ENCODE data around the gene DRD4.

Gene DRD4

GRCh38 chr11:620935-621814, 15.9 kb upstream of the DRD4 start:
- H3K14ac ChIP-seq (ENCODE audit: low read length in 2 of 2) = no peak overlapping the region

GRCh38 chr11:621838-622237, 15.2 kb upstream of the DRD4 start:
- H3K4me2 ChIP-seq (ENCODE audit: low read length, poor library complexity, severe bottlenecking) = no peak overlapping the region
- no peak overlapping the region for H2AFZ ChIP-seq (ENCODE audit: low read depth, low read length)
- no peak overlapping the region for H4K8ac ChIP-seq (ENCODE audit: low read length)
- no peak overlapping the region for H2BK5ac ChIP-seq (ENCODE audit: low read depth, low read length, poor library complexity, severe bottlenecking)
- no peak overlapping the region for H2AK5ac ChIP-seq (ENCODE audit: low read length, severe bottlenecking)
- no peak overlapping the region for H3K27ac ChIP-seq (ENCODE audit: low read length, poor library complexity, severe bottlenecking)
- H3K9ac ChIP-seq (ENCODE audit: low read length) = no peak overlapping the region
- no peak overlapping the region for H2BK15ac ChIP-seq (ENCODE audit: low read depth, poor library complexity, severe bottlenecking)
- no peak overlapping the region for H3K4ac ChIP-seq (ENCODE audit: low read depth in 1 of 2, low read length in 2 of 2)
- peaks cover 8 to 80% of the 10 kb centered on the region in 2 experiments for H3K36me3 ChIP-seq (ENCODE audit: control insufficient read depth in 1 of 2, insufficient read depth in 2 of 2, low read depth in 1 of 2, low read length in 2 of 2)
- H3K4me1 ChIP-seq (ENCODE audit: control insufficient read depth, insufficient read depth, low read depth, low read length) = peaks cover 17% of the 10 kb centered on the region
- H3K79me1 ChIP-seq (replicated peaks; ENCODE audit: low read length, poor library complexity, severe bottlenecking) = peaks cover 20% of the 10 kb centered on the region
- no peaks in the 10 kb centered on the region for H3K9me3 ChIP-seq (ENCODE audit: control insufficient read depth, low read length)
- H3K14ac ChIP-seq (ENCODE audit: low read length in 2 of 2) = no peak overlapping the region
- DNase-seq = no peak
- no peak overlapping the region for H2BK12ac ChIP-seq (ENCODE audit: low read length in 2 of 2)
- H4K91ac ChIP-seq (ENCODE audit: low read length) = no peak overlapping the region
- H3K27me3 ChIP-seq (ENCODE audit: control insufficient read depth in 1 of 2, insufficient read depth in 1 of 2, low read length in 2 of 2) = peaks cover 11 to 18% of the 10 kb centered on the region in 2 experiments
- 95% methylated on average over 27 of the region's 27 CpGs for WGBS
- no peak overlapping the region for H3K18ac ChIP-seq (ENCODE audit: low read depth in 1 of 2, low read length in 2 of 2)
- H2BK120ac ChIP-seq (ENCODE audit: low read depth, low read length) = no peak overlapping the region
- H3K23ac ChIP-seq (ENCODE audit: low read length in 2 of 2) = no peak overlapping the region
- H3K4me3 ChIP-seq (ENCODE audit: insufficient read depth in 1 of 2, low read depth in 1 of 2, low read length in 2 of 2) = no peak overlapping the region

More at GRCh38 chr11:620935-621814, 15.9 kb upstream of the DRD4 start:
- peaks cover 8 to 78% of the 10 kb centered on the region in 2 experiments for H3K36me3 ChIP-seq (ENCODE audit: control insufficient read depth in 1 of 2, insufficient read depth in 2 of 2, low read depth in 1 of 2, low read length in 2 of 2)
- H3K27ac ChIP-seq (ENCODE audit: low read length, poor library complexity, severe bottlenecking) = no peak overlapping the region
- no peak overlapping the region for H3K9ac ChIP-seq (ENCODE audit: low read length)
- no peak overlapping the region for H2AFZ ChIP-seq (ENCODE audit: low read depth, low read length)
- WGBS = 88% methylated on average over 45 of the region's 45 CpGs
- DNase-seq = no peak
- peaks cover 5 to 13% of the 10 kb centered on the region in 2 experiments for H3K27me3 ChIP-seq (ENCODE audit: control insufficient read depth in 1 of 2, insufficient read depth in 1 of 2, low read length in 2 of 2)
- no peak overlapping the region for H2BK12ac ChIP-seq (ENCODE audit: low read length in 2 of 2)
- no peak overlapping the region for H2BK5ac ChIP-seq (ENCODE audit: low read depth, low read length, poor library complexity, severe bottlenecking)
- no peak overlapping the region for H3K18ac ChIP-seq (ENCODE audit: low read depth in 1 of 2, low read length in 2 of 2)
- H3K23ac ChIP-seq (ENCODE audit: low read length in 2 of 2) = no peak overlapping the region
- peak overlapping the region; percentile 20 for H4K91ac ChIP-seq (ENCODE audit: low read length)
- H2AK5ac ChIP-seq (ENCODE audit: low read length, severe bottlenecking) = no peak overlapping the region
- H3K9me3 ChIP-seq (ENCODE audit: control insufficient read depth, low read length) = no peaks in the 10 kb centered on the region
- H2BK15ac ChIP-seq (ENCODE audit: low read depth, poor library complexity, severe bottlenecking) = no peak overlapping the region
- H3K4me2 ChIP-seq (ENCODE audit: low read length, poor library complexity, severe bottlenecking) = no peak overlapping the region
- no peak overlapping the region for H2BK120ac ChIP-seq (ENCODE audit: low read depth, low read length)
- H3K4me3 ChIP-seq (ENCODE audit: insufficient read depth in 1 of 2, low read depth in 1 of 2, low read length in 2 of 2) = no peak overlapping the region
- peaks cover 17% of the 10 kb centered on the region for H3K4me1 ChIP-seq (ENCODE audit: control insufficient read depth, insufficient read depth, low read depth, low read length)
- H4K8ac ChIP-seq (ENCODE audit: low read length) = no peak overlapping the region
- H3K79me1 ChIP-seq (replicated peaks; ENCODE audit: low read length, poor library complexity, severe bottlenecking) = peaks cover 26% of the 10 kb centered on the region
- H3K4ac ChIP-seq (ENCODE audit: low read depth in 1 of 2, low read length in 2 of 2) = no peak overlapping the region

GRCh38 chr11:623349-623869, 13.7 kb upstream of the DRD4 start:
- Histone ChIP-seq H3K4me1 (ENCODE audit: control insufficient read depth, insufficient read depth, low read depth, low read length) (peaks cover 22% of the 10 kb centered on the region), H2AK5ac (ENCODE audit: low read length, severe bottlenecking) (no peak overlapping the region), H2AFZ (ENCODE audit: low read depth, low read length) (no peak overlapping the region), H3K9ac (ENCODE audit: low read length) (no peak overlapping the region), H3K9me3 (ENCODE audit: control insufficient read depth, low read length) (no peaks in the 10 kb centered on the region), H3K4me3 (ENCODE audit: insufficient read depth in 1 of 2, low read depth in 1 of 2, low read length in 2 of 2) (no peak overlapping the region), H3K18ac (ENCODE audit: low read depth in 1 of 2, low read length in 2 of 2) (no peak overlapping the region), H2BK120ac (ENCODE audit: low read depth, low read length) (no peak overlapping the region), H3K4me2 (ENCODE audit: low read length, poor library complexity, severe bottlenecking) (no peak overlapping the region), H2BK5ac (ENCODE audit: low read depth, low read length, poor library complexity, severe bottlenecking) (no peak overlapping the region), H4K91ac (ENCODE audit: low read length) (no peak overlapping the region), H3K4ac (ENCODE audit: low read depth in 1 of 2, low read length in 2 of 2) (no peak overlapping the region), H3K27ac (ENCODE audit: low read length, poor library complexity, severe bottlenecking) (no peak overlapping the region), H3K79me1 (replicated peaks; ENCODE audit: low read length, poor library complexity, severe bottlenecking) (peaks cover 9% of the 10 kb centered on the region), H3K23ac (ENCODE audit: low read length in 2 of 2) (no peak overlapping the region), H3K27me3 (ENCODE audit: control insufficient read depth in 1 of 2, insufficient read depth in 1 of 2, low read length in 2 of 2) (peaks cover 18% of the 10 kb centered on the region in 2 experiments), H2BK15ac (ENCODE audit: low read depth, poor library complexity, severe bottlenecking) (no peak overlapping the region), H3K14ac (ENCODE audit: low read length in 2 of 2) (no peak overlapping the region), H3K36me3 (ENCODE audit: control insufficient read depth in 1 of 2, insufficient read depth in 2 of 2, low read depth in 1 of 2, low read length in 2 of 2) (peaks cover 3 to 65% of the 10 kb centered on the region in 2 experiments), H4K8ac (ENCODE audit: low read length) (no peak overlapping the region), H2BK12ac (ENCODE audit: low read length in 2 of 2) (no peak overlapping the region)
- 85% methylated on average over 15 of the region's 15 CpGs for WGBS
- DNase-seq = no peak

GRCh38 chr11:623999-624704, 12.9 kb upstream of the DRD4 start:
- DNase-seq = no peak
- H3K4me3 ChIP-seq (ENCODE audit: insufficient read depth in 1 of 2, low read depth in 1 of 2, low read length in 2 of 2) = no peak overlapping the region
- H2AK5ac ChIP-seq (ENCODE audit: low read length, severe bottlenecking) = no peak overlapping the region
- H2BK5ac ChIP-seq (ENCODE audit: low read depth, low read length, poor library complexity, severe bottlenecking) = no peak overlapping the region
- no peak overlapping the region for H3K27ac ChIP-seq (ENCODE audit: low read length, poor library complexity, severe bottlenecking)
- H3K79me1 ChIP-seq (replicated peaks; ENCODE audit: low read length, poor library complexity, severe bottlenecking) = peaks cover 7% of the 10 kb centered on the region
- no peak overlapping the region for H3K9ac ChIP-seq (ENCODE audit: low read length)
- H3K4ac ChIP-seq (ENCODE audit: low read depth in 1 of 2, low read length in 2 of 2) = no peak overlapping the region
- peaks cover 0 to 58% of the 10 kb centered on the region in 2 experiments for H3K36me3 ChIP-seq (ENCODE audit: control insufficient read depth in 1 of 2, insufficient read depth in 2 of 2, low read depth in 1 of 2, low read length in 2 of 2)
- 91% methylated on average over 25 of the region's 25 CpGs for WGBS
- peaks cover 18% of the 10 kb centered on the region in 2 experiments for H3K27me3 ChIP-seq (ENCODE audit: control insufficient read depth in 1 of 2, insufficient read depth in 1 of 2, low read length in 2 of 2)
- H2BK15ac ChIP-seq (ENCODE audit: low read depth, poor library complexity, severe bottlenecking) = no peak overlapping the region
- no peak overlapping the region for H2AFZ ChIP-seq (ENCODE audit: low read depth, low read length)
- no peak overlapping the region for H3K4me2 ChIP-seq (ENCODE audit: low read length, poor library complexity, severe bottlenecking)
- H4K8ac ChIP-seq (ENCODE audit: low read length) = no peak overlapping the region
- no peak overlapping the region for H2BK120ac ChIP-seq (ENCODE audit: low read depth, low read length)
- H3K18ac ChIP-seq (ENCODE audit: low read depth in 1 of 2, low read length in 2 of 2) = no peak overlapping the region
- H3K4me1 ChIP-seq (ENCODE audit: control insufficient read depth, insufficient read depth, low read depth, low read length) = peaks cover 25% of the 10 kb centered on the region
- no peak overlapping the region for H3K23ac ChIP-seq (ENCODE audit: low read length in 2 of 2)
- H4K91ac ChIP-seq (ENCODE audit: low read length) = no peak overlapping the region
- H3K9me3 ChIP-seq (ENCODE audit: control insufficient read depth, low read length) = no peaks in the 10 kb centered on the region
- no peak overlapping the region for H2BK12ac ChIP-seq (ENCODE audit: low read length in 2 of 2)
- no peak overlapping the region for H3K14ac ChIP-seq (ENCODE audit: low read length in 2 of 2)
